HG03432 (cell line): ENCODE data around the gene NLGN1.

Experiments used
- ATAC-seq: cut with Tn5 transposase; IDR thresholded peaks from one replicate; pipeline ENCODE4 v1.9.1; 2021; ENCODE audit warnings: mild to moderate bottlenecking, moderate library complexity; ENCODE audit not compliant: unreplicated experiment

Gene NLGN1

DNA sequence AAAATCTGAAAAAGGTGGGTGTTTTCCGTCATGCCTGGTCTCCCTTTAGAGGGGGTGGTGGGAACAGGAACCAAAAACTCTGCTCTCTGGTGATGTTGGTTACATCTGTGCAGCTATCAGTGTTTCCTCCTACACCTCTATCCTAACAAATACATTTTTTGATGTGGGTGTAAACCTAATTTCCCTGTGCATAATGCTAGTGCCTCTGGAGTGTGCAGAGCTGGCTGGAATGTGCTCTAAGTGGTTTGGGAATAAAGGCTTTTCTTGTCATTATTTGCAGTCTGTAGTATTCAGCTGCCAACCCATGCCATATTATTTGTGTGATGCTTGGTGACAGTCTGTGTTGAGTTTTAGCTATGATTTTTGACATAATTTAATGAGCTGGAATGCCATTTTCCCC, 547.6 kb downstream of the NLGN1 start:
- no peak for ATAC-seq

DNA sequence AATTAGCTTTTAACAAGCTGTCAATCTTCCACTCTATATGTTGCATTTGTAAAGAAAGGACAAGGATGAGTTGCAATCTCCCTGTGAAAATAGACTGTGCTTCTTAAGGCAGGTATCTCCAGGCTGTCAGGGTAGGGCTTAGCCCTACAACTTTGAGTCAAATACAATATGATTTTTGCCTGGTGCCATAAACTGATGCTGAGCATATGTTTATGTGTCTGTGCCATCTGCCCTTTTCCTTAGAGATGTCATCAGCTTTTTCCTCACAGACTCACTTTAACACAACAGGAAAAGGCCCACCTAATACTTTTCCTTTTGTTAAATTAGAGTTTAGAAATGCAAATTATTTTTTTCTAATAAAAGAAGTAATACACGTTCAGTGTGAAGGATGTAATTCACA, 548.3 kb downstream of the NLGN1 start:
- no peak for ATAC-seq

DNA sequence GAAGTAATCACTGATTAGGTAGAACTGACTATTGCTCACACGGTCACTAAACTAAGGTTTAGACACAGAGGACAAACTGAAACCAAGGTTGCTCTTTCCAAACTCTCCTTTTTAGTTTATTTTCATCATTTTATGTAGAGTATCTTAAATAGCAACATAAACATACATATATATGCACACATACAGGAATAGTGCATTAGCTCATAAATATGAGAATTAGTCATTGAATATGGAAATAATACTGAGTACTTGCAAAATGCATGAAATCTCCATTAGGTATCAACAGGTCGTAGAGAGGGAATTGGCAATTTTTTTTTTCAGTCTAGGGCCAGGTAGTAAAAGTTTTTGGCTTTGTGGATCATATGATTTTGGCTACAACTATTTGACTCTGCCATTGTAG, 557.1 kb downstream of the NLGN1 start:
- no peak for ATAC-seq

DNA sequence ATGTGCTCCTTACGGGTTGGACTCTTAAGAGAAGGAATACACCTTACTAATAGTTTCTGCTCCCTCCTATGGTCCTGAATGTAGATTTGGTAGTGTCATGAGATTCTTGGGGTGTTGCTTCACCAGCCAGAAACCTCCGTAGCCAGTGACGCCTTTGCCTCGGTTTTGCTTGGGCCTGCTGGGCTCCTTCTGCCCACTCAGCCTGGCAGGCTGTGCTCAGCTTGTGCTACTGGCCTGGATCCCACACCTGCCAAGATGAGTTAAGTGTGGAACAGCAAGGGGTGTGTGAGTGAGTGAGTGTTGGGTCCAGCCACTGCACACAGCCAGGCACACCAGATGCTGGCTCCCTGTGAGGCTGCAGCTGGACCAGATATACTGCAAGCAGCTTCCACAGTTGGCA, 560.1 kb downstream of the NLGN1 start:
- ATAC-seq, result no peak

DNA sequence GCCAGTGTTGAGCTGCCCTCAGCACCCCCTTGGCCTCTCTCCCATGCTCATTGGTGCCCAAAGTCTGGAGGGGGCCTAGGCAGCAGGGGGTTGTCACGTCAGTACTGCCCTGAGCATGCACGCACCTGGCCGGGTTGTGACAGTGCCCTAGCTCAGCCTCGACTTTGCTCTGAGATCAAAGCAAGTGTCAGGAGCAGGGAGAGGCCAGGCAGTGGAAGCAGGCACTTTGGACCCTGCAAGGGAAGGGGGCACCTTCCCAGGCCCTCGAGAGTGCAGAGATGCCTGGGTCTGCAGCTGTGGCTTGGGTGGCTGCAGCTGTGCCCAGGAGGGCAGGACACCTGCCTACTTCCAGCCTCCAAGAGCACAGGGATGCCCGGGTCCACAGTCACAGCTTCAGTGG, 561.3 kb downstream of the NLGN1 start:
- ATAC-seq, result no peak

DNA sequence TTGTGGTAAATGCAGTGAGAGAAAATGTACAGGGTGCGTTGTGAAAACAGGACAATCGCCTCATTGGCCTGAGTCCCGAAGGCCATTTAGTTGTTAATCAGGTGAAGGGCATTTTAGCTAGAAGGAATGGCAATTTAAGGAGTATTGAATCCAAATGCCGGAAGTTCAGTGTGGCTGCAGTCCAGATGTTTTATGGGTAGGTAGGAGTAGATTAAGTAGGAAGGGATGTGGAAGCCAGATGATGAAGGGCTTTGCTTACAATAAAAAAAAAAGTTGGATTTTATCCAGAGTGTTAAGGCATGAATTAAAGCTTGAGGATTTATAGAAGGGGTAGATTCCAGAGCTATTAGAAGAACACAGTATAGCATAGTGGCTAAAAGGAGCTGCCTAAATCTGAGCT, 572.7 kb downstream of the NLGN1 start:
- ATAC-seq, result no peak

DNA sequence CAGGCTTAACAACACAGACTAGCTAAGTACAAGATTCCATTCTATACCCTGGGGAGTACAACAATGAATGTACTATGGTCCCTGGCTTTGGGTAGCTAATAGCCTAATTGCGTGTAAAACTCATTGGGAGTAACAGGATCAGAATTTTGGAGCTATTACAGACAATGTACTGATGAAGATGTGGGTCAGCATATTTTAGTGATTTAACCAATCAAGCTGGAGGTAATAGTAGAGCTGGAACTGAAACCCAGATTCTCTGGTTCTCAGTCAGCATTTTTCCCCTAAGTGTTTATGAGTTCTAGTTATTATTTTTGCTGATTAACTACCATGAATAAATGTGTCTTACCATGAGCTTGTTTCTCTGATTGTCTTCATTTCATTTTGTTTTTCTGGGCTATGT, 578.7 kb downstream of the NLGN1 start:
- peak; percentile 69 for ATAC-seq

DNA sequence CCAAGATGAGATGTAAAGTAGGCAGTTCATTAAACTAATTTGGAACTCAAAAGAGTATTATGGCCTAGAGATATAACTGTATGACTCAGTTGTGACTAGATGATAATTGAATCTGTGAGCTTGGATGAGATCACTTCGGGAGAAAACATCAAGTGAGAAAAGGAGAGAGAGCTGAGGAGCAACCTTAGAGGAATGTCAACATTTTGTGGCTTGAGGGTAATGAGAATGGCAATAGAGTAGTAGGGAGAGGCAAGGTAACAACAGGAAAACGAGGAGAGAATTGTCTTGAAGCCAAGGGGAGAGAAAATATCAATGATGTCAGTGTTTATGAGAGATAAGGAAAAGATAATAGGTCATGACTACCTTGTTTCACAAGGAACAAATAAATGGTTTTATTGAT, 580.2 kb downstream of the NLGN1 start:
- no peak for ATAC-seq

DNA sequence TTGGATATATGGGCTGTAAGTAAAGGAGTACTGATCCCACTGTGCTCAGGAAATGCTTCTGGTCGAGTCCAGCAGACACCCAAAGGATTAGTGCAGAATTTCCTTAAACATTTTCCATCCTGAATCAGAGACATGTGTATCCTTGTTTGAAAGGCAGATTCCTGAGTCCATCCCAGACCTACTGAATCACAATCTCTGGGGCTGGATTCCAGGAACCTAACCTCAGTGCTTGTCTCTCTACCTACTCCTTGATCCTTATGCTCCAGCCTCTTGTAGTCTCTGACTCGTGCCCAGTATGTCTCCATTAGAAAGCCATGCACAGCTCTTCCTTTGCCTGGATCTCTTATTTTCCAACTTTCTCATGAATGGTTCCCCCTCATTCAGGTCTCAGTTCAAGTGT, 585.8 kb downstream of the NLGN1 start:
- no peak for ATAC-seq

DNA sequence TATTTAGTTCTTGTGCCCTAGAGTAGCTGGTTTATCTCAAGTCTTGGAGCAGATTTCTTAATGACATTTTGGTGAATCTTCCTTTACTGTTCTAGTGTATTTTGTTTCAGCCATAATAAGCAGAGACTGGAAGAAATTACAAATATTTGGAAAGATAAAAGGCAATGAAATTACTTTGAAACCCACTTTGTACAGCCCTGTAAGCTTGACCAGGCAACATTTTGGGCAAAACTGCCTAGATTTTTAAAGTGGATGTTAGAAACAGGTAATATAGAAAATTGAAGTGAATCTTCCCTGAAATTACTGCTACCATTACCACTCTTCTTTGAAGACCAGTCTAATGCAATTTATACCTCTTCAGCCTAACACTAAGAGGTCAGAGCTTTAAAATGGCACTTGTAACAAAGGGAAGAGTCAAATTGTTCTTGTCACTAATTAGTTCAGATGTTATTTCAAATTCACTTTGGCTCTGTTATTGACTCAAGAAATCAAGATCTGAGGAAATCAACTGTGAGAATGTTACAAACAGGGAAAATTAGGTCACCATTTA, 589.4 kb downstream of the NLGN1 start:
- ATAC-seq, result no peak

DNA sequence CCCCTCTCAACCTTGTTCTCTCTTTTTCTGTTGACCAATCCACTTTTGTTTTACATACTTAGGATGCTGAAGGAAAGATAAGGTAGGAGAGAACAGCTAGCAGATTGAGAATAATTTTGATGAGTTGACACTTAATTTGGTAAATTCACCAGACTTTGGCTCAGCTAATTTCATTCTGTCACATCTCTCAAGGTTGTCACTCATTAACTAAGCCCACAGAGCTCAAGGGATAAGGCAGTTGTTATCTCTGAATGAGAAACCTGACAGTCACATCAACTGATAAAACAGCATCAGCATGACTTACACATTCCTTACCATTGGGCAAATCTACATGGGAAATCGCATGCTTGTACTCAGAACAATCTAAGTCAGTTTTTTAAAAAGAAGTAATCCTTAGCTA, 591.4 kb downstream of the NLGN1 start:
- ATAC-seq, result no peak

DNA sequence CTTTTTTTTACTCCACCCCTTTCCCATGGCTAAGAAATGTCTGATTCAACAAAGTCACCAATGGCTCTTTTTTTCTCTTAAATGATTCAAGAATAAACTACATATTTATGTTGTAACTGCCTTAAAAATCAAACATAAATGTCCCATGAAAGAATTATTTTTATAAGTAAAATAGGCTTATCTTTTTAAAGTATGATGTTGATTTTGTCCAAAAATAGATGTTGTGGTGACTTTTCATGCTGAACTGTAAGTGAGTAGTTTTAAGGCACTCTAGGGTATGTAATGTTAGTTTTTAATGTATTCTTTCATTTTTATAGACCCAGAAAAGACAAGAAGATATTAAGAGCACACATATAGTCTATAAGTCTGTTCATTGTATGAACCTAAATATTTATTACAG, 594.9 kb downstream of the NLGN1 start:
- no peak for ATAC-seq

DNA sequence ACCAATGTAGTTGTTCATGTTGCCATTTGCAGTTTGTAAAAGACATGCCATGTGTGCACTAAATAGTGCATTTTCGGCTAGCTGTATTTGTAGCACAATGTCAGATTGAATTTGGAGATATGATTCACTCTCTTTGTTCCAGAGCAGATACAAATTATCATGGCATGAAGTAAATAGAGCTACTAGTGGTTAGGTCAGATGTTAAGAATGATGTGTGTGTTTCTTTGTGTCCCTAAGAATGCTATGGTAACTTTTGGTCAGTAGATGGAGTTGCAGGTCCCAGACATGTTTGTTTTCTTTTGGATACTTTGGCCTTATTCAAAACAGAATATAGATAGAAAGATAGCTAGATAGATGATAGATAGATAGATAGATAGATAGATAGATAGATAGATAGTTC, 595.8 kb downstream of the NLGN1 start:
- peak; percentile 54 for ATAC-seq

DNA sequence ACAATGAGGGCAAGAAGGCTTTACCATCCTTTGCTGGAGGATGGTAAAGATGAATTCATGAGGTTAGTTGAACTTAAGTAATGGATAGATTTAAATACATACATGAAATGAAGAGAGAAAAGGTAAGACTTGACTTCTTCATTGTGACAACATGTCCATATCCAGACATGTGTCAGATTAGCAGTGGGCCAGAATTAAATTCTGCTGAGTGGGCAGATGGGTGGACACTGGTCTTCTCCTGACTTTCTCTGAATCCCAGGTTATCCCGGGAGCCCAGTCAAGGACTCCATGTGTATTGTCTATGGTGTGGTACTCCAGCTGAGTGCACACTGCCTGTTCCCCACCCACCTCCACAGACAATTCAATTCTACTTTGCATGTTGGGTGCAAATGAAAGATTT, 603.1 kb downstream of the NLGN1 start:
- ATAC-seq, result no peak

DNA sequence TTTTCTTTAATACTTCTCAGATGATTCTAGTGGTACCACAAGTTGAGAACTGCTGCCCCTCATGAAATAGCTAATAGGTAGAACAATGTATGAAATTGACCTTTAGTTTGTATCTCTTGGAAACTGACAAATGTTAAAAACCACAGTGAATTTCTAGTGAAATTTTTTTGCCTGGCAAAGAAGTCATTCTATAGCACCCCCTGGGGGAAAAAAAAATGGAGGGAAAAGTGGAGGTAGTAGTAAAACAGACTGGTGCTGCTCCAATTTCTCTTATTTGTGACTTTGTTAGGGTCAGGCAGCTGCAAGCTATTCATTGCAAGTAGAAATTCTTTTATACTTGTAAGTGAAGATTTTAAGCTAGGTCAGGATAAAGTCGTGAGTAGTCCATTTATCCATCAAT, 605.0 kb downstream of the NLGN1 start:
- no peak for ATAC-seq

DNA sequence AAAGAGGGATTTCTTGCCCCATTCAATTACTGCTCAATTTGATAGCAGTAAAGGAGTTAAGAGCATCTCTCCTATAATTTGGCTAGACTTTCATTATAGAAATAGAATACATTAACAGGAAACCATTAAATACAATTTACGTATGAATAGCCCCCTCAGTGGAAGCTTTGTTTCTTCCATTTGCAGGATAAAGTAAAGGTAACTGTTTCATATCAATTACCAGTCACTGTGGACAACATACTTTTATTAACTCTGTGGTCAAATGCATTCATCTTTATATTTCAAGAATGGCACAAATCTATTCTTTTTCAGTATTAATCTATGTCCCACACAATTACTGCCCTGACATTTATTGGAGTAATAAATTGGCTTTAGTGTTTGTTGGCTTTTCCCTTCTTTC, 613.4 kb downstream of the NLGN1 start:
- ATAC-seq, result no peak

DNA sequence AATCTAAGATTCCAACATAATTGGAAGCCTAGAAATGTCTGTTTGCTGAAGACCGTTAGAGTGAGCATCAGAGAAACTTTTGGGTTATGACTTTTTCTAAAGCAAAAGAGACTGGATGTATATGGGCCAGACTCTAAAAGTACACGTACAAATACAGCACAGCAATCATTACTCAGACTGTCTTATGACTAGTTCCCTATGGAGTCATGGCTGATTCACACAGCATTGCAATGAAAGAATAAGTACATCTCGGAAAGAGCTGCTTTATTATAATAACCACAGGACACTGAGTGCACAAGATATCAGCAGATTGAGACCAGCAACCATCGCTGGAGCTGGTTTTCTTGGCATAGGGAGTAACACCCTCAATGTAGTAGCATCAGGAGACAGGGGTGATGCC, 618.6 kb downstream of the NLGN1 start:
- ATAC-seq, result no peak

DNA sequence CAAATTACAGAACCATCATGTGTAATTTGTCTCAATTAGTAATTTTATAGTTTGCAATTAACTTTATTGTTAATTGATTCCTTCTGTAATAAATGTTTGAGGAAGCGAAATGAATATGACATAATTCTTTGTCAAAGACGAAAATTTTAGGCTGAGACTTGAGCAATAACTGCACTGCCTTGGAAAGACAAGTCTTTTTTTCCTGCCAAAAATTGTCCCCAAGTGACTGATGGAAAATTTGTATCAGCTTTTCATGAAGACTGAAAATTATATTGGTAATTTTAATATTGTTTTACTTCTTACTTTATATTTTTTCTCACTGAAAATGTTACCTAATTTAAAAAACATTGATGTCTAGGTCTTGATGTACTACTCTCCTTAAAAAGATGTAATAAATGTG, 622.6 kb downstream of the NLGN1 start:
- ATAC-seq, result no peak

DNA sequence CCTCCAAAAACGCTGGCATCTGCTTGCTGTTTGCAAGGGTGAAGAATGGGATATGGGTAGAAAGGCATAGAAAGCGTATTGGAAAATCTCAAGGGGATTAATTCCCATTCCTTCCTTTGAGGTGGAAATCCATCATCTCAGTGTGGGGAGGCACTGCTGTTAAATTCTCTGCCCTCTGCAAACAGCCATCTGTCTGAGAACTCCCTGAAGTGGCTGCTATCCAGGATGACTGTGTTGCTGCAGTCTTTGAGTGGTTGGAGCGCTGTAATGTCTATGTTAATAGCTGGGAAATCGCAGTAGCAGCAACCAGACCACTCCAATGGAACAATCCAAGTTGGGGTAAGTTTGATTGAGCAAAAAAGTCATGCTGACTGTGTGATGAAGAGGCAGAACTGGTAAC, 625.9 kb downstream of the NLGN1 start:
- no peak for ATAC-seq

DNA sequence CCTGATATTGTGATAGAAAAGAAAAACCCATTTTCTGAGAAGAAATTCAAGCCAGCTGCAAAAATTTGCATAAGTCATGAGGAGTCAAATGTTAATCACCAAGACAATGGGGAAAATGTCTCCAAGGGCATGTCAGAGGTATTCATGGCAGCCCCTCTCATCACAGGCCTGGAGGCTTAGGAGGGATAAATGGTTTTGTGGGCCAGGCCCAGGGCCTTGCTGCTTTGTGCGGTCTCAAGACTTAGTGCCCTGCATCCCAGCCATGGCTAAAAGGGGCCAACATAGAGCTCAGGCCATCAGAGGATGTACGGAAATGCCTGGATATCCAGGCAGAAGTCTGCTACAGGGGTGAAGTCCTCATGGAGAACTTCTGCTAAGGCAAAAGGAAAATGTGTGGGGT, 631.1 kb downstream of the NLGN1 start:
- no peak for ATAC-seq

DNA sequence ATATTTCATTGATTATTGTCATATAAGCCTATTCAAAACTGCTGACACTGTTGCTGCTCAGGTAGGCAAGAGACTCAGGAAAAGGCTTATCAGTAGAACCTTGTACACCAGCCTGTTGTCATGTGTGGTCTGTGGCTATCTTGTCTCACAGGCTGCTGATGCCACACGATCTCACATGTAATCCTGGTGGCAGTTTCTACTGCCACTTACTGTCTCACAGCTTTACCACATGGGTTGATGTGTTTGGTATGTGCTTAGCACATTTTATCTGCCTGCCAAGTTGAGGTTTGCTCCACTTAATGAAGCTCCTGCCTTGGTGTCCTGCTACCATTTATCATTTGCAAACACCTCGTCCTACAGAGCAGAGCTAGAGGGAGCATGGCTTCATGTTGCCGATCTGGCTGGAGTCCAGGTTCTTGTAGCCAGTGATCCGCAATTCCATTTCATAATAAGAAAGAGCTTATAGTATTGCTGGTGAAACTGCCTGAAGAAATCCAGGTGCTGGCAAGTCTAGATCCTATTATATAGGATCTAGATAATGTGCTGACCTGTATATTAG, 637.9 kb downstream of the NLGN1 start:
- ATAC-seq, result no peak

DNA sequence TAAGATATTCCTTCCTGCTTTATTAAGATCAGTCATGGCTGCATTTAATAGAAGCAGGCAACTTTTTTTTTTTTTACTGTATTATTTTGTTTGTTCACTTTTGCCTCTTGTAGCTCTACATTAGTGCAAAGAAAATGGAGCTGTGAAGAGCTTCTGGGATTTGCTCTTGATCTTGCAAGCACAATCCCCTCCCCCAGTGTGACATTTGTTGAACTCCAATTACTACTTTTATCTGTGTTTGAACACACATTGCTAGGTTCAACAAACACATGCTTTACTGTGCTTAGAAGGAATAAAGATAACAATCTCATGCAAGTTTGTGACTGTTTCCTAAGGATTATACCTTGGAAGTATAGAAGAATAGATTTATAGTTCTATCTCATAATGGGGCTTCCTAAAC, 648.8 kb downstream of the NLGN1 start:
- no peak for ATAC-seq

DNA sequence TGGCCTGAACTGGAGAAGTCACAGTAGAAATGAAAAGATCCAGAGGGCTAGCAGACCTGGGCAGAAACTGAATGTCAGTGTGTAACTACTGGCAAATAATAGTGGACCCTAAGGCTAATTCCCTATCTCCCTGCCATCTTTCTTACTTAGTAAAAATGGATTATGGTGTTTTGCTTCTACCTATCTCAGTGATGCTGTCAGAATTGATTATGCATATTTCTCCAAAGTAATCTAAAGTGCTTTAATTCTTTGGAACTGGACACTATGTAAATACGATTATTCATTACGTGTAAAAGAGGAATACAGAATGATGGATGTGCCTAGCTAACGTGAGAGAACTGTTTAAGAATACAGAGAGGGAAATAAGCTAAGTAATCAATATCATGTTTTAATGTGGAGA, 651.9 kb downstream of the NLGN1 start:
- no peak for ATAC-seq

DNA sequence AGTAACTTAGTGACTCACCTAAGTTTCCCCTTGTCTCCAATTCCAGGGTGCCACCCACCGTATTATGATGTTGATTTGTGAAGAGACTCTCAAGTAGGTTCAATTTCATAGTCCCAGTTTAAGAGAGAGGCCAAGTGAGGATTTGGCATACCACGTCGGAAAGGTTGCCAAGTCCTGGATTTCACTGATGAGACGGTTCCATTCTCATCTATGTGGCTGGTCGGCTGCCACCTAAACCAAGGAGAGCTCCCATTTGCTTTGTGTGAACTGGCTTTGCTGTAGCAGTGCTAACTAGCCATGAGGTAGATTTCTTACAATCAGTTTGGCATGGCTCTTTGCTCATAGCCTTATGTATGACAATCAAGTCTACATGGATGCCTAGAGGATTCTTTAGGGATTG, 653.6 kb downstream of the NLGN1 start:
- no peak for ATAC-seq
